M059J (cell line): ENCODE data around the gene PYDC2. TPM values are rescaled to one million over a fixed set of nuclear protein-coding genes. Genes with fewer than 3 reads are reported as not detected.

Source experiments
- DNase-seq: peaks from one replicate; pipeline ENCODE4 v3.0.0-alpha.2; 2012; ENCODE audit warnings: low read depth
- total RNA-seq: library from RNA; depleted of rRNA; stranded (reverse); fragments of >200 nt; shearing (Covaris generic); gene quantifications from 2 replicates; pipeline ENCODE4 v1.2.3, GENCODE V29; 2014; rRNA removed

PYDC2 gene
- not detected in 2 replicates for total RNA-seq

- no peak for DNase-seq
These were observed at the start of gene PYDC2 for GRCh38 chr3:191461113-191461595. Gene PYDC2 (plus strand): TSS chr3:191461163. CDS start chr3:191461163, 0 bp downstream.

- peak; percentile 97 for DNase-seq
These were observed 48.2 kb upstream of the PYDC2 start for GRCh38 chr3:191412759-191413158.

GRCh38 chr3:191414286-191414685 is 46.7 kb upstream of the PYDC2 start:
- DNase-seq = no peak

GRCh38 chr3:191414732-191415131 is 46.2 kb upstream of the PYDC2 start:
- no peak for DNase-seq

GRCh38 chr3:191415566-191415965 is 45.4 kb upstream of the PYDC2 start:
- no peak for DNase-seq

GRCh38 chr3:191417457-191417729 is 43.6 kb upstream of the PYDC2 start:
- no peak for DNase-seq

- DNase-seq = no peak
These were observed 40.2 kb upstream of the PYDC2 start for GRCh38 chr3:191420771-191421170.

- no peak for DNase-seq
These were observed 36.1 kb upstream of the PYDC2 start for GRCh38 chr3:191424881-191425280.

GRCh38 chr3:191425322-191425734 is 35.6 kb upstream of the PYDC2 start:
- peak; percentile 48 for DNase-seq

- no peak for DNase-seq
These were observed 34.7 kb upstream of the PYDC2 start for GRCh38 chr3:191426311-191426710.

- DNase-seq = no peak
These were observed 32.8 kb upstream of the PYDC2 start for GRCh38 chr3:191428177-191428576.

- no peak for DNase-seq
These were observed 30.9 kb upstream of the PYDC2 start for GRCh38 chr3:191430103-191430502.

GRCh38 chr3:191431160-191431822 is 29.7 kb upstream of the PYDC2 start:
- DNase-seq = no peak

GRCh38 chr3:191432162-191432561 is 28.8 kb upstream of the PYDC2 start:
- no peak for DNase-seq

GRCh38 chr3:191434024-191434423 is 26.9 kb upstream of the PYDC2 start:
- no peak for DNase-seq

GRCh38 chr3:191435981-191436380 is 25.0 kb upstream of the PYDC2 start:
- no peak for DNase-seq

- DNase-seq = no peak
These were observed 22.7 kb upstream of the PYDC2 start for GRCh38 chr3:191438150-191438814.

- no peak for DNase-seq
These were observed 20.4 kb upstream of the PYDC2 start for GRCh38 chr3:191440532-191440931.

- DNase-seq = no peak
These were observed 19.3 kb upstream of the PYDC2 start for GRCh38 chr3:191441687-191442086.

- DNase-seq = no peak
These were observed 16.4 kb upstream of the PYDC2 start for GRCh38 chr3:191444569-191444968.

- no peak for DNase-seq
These were observed 11.7 kb upstream of the PYDC2 start for GRCh38 chr3:191449256-191449655.

- peak; percentile 10 for DNase-seq
These were observed 5.6 kb upstream of the PYDC2 start for GRCh38 chr3:191455257-191455952.

- no peak for DNase-seq
These were observed 603 bp upstream of the PYDC2 start for GRCh38 chr3:191460360-191460759.
